ENCODE measurements around the gene ITPK1. TPM values are rescaled to one million over a fixed set of nuclear protein-coding genes. Genes with fewer than 3 reads are reported as not detected.

ITPK1 gene
- polyA plus RNA-seq, 12 donors, result 12.7 to 49.1 (median 17.5) TPM; not detected in 1

GRCh38 chr14:93045211-93045674 lies 70.5 kb downstream of the ITPK1 start:
- no peak for DNase-seq

GRCh38 chr14:93044556-93044955 lies 71.2 kb downstream of the ITPK1 start:
- DNase-seq, result no peak

- no peak for DNase-seq
These were observed 71.6 kb downstream of the ITPK1 start for GRCh38 chr14:93044121-93044520.

- DNase-seq, result no peak
These were observed 72.5 kb downstream of the ITPK1 start for GRCh38 chr14:93042968-93043940.

GRCh38 chr14:93041830-93042229 lies 73.9 kb downstream of the ITPK1 start:
- no peak for DNase-seq

- DNase-seq, result no peak
These were observed 74.7 kb downstream of the ITPK1 start for GRCh38 chr14:93040982-93041381.

GRCh38 chr14:93040443-93040842 lies 75.3 kb downstream of the ITPK1 start:
- no peak for DNase-seq

- DNase-seq, result no peak
These were observed 75.9 kb downstream of the ITPK1 start for GRCh38 chr14:93039649-93040315.

- DNase-seq, result no peak
These were observed 78.4 kb downstream of the ITPK1 start for GRCh38 chr14:93037351-93037750.

GRCh38 chr14:93036652-93037345 lies 78.9 kb downstream of the ITPK1 start:
- DNase-seq, result no peak

GRCh38 chr14:93035917-93036651 lies 79.6 kb downstream of the ITPK1 start:
- DNase-seq, result no peak

- DNase-seq, result no peak
These were observed 80.2 kb downstream of the ITPK1 start for GRCh38 chr14:93035585-93035916.

- DNase-seq, result no peak
These were observed 81.1 kb downstream of the ITPK1 start for GRCh38 chr14:93034671-93034994.

GRCh38 chr14:93033983-93034670 lies 81.6 kb downstream of the ITPK1 start:
- DNase-seq, result no peak

GRCh38 chr14:93033084-93033982 lies 82.4 kb downstream of the ITPK1 start:
- no peak for DNase-seq

- DNase-seq, result no peak
These were observed 83.2 kb downstream of the ITPK1 start for GRCh38 chr14:93032421-93032936.

GRCh38 chr14:93031505-93032315 lies 84.0 kb downstream of the ITPK1 start:
- no peak for DNase-seq

GRCh38 chr14:93030761-93031160 lies 85.0 kb downstream of the ITPK1 start:
- no peak for DNase-seq

GRCh38 chr14:93029911-93030508 lies 85.7 kb downstream of the ITPK1 start:
- no peak for DNase-seq
